ENCODE measurements around the gene RAD51B.

- TF ChIP-seq, protein P1, sequence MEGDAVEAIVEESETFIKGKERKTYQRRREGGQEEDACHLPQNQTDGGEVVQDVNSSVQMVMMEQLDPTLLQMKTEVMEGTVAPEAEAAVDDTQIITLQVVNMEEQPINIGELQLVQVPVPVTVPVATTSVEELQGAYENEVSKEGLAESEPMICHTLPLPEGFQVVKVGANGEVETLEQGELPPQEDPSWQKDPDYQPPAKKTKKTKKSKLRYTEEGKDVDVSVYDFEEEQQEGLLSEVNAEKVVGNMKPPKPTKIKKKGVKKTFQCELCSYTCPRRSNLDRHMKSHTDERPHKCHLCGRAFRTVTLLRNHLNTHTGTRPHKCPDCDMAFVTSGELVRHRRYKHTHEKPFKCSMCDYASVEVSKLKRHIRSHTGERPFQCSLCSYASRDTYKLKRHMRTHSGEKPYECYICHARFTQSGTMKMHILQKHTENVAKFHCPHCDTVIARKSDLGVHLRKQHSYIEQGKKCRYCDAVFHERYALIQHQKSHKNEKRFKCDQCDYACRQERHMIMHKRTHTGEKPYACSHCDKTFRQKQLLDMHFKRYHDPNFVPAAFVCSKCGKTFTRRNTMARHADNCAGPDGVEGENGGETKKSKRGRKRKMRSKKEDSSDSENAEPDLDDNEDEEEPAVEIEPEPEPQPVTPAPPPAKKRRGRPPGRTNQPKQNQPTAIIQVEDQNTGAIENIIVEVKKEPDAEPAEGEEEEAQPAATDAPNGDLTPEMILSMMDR (optimal IDR thresholded peaks at IDR 0.05 in 1 of 3, IDR thresholded peaks at IDR 0.05 in 1 of 3, conservative IDR thresholded peaks at IDR 0.05 in 1 of 3; ENCODE audit: extremely low read depth in 1 of 3, insufficient read depth in 2 of 3, low read length in 3 of 3): no peak
- no peak for TF ChIP-seq EZH2 (IDR thresholded peaks at IDR 0.05; ENCODE audit: low read length)
Observed at GRCh38 chr14:68308726-68309520, 489.3 kb downstream of the RAD51B start.

Data from keratinocyte (primary cell).